Activated naive CD4-positive, alpha-beta T cell treated with anti-CD3 and anti-CD28 coated beads, Interleukin-2, amount 50 U/mL, for 24 hours (primary cell): Measurements from ENCODE around the gene NECAB3.

Experiments
- H3K27ac Mint-ChIP-seq: one replicate; pipeline ENCODE4 v1.8.0; 2021; ENCODE audit warnings: mild to moderate bottlenecking, mixed read lengths
- H3K27me3 Mint-ChIP-seq: one replicate; pipeline ENCODE4 v1.8.0; 2021; ENCODE audit warnings: mixed read lengths
- H3K36me3 Mint-ChIP-seq: one replicate; pipeline ENCODE4 v1.8.0; 2021; ENCODE audit warnings: mixed read lengths
- H3K4me1 Mint-ChIP-seq: one replicate; pipeline ENCODE4 v1.8.0; 2021; ENCODE audit warnings: mixed read lengths
- H3K4me3 Mint-ChIP-seq: one replicate; pipeline ENCODE4 v1.8.0; 2021; ENCODE audit warnings: mild to moderate bottlenecking, mixed read lengths
- H3K9me3 Mint-ChIP-seq: one replicate; pipeline ENCODE4 v1.8.0; 2021; ENCODE audit warnings: mixed read lengths

Gene NECAB3

DNA sequence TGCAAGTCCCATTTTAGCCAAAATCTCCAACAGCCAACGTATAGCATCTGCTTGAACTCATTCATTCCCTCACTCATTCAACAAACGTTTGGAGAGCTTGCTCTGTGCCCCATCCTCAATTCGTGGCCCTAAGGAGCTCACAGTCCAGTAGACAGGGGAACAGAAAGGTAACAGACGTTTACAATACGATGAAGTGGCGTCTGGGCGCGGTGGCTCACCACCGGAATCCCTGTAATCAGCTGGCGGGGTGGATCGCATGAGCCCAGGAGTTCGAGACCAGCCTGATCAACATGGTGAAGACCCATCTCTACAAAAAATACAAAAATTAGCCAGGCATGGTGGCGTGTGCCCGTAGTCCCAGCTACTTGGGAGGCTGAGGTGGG, 12.7 kb upstream of the NECAB3 start:
- no peaks in the 10 kb centered on the region for H3K27me3 Mint-ChIP-seq
- peak overlapping the region; percentile 81 for H3K27ac Mint-ChIP-seq
- no peaks in the 10 kb centered on the region for H3K36me3 Mint-ChIP-seq
- H3K4me1 Mint-ChIP-seq, result peaks cover 46% of the 10 kb centered on the region
- H3K9me3 Mint-ChIP-seq, result no peaks in the 10 kb centered on the region
- peak overlapping the region; percentile 82 for H3K4me3 Mint-ChIP-seq

DNA sequence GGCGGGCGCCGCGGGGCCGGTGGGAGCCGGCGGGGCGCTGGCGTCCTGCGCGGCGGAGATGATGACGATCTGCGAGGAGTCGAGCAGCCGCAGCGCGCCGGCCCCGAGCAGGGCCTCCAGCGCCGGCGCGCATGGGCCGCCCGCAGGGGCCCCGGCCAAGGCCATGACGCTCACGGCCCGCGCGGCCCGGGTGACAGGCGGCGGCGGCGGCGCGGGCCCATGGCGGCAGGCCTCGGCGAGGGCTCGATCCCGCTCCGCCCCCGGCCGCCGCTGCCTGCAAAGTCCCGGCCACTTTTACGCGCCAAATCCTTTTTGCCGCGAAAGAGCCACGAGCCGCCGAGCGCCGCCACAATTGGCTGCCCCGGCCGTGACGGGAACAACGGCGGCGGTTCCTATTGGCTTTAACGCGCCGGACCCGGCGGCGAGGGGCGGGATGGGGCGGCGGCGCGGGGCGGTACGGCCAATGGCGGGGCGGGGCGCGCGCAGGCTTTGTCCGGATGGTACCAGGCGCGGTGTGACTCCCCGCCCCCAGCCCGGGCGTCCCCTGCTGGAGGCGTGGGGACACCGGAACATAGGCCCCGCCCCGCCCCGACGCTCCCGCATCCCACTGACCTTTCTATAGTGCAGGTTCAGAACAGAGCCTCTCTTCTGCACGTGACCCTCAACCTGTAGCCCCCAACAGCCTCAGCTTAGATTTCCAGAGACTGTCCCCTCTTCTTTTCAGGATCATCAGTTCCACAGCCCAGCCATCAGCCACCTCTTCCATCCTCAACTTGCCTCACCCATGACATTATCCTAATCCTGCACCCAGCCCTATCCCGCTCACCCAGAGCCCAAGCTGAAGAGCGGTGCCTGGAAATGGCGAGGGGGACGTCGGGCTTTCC, 12.1 kb upstream of the NECAB3 start, which contains the start of gene E2F1:
TSS of gene E2F1 (minus strand) at position 286 of the 884 bp plus-strand sequence. CDS start at position 165, 121 bp downstream.
- peak within 1 kb of the TSS; percentile 81 for H3K27ac Mint-ChIP-seq
- peaks cover 49% of the 10 kb centered on the region for H3K4me1 Mint-ChIP-seq
- no peaks in the 10 kb centered on the region for H3K36me3 Mint-ChIP-seq
- no peaks in the 10 kb centered on the region for H3K27me3 Mint-ChIP-seq
- H3K4me3 Mint-ChIP-seq, result peak within 1 kb of the TSS; percentile 84
- H3K9me3 Mint-ChIP-seq, result no peaks in the 10 kb centered on the region

DNA sequence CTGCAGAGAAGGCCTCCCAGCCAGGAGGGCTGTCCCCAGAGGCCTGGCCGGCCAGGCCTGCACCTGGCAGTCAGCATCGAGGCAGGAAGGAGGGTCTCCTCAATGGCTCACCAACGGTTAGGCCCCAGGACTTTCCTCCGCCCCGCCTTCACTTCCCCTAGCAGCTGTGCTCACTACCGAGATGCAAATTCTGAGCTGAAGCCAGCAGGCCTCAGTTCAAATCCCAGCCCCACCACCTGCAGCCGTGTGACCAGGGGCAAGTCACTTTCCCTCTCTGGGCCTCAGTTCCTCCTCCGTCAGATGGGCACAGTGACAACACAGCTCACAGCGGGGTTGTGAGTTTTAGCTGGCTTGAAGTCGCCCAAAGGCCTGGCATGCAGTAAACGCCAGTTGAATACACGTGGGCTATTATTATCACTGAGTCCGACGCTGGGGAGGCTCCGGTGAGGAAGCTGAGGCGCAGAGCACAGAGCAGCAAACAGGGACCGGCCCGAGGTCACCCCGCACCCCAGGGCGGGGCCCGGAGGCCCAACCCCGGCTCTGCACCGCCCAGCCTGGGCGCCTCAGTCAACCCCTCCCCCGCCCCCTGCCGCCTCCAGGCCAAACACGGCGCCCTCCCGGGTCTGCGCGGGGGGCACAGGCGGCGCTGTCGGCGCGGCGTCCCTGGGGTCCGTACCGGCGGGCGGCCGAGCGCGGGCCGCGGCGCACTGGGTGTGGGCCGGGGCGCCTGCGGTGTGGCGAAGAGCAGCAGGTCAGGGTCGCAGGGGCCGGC, 11.3 kb upstream of the NECAB3 start:
- H3K27me3 Mint-ChIP-seq, result no peaks in the 10 kb centered on the region
- H3K4me1 Mint-ChIP-seq, result peaks cover 50% of the 10 kb centered on the region
- H3K36me3 Mint-ChIP-seq, result no peaks in the 10 kb centered on the region
- peak overlapping the region; percentile 84 for H3K4me3 Mint-ChIP-seq
- peak overlapping the region; percentile 35 for H3K27ac Mint-ChIP-seq
- no peaks in the 10 kb centered on the region for H3K9me3 Mint-ChIP-seq

- Mint-ChIP-seq H3K4me3 (peak overlapping the region; percentile 84), H3K27ac (peak overlapping the region; percentile 35), H3K27me3 (no peaks in the 10 kb centered on the region), H3K36me3 (no peaks in the 10 kb centered on the region), H3K9me3 (no peaks in the 10 kb centered on the region), H3K4me1 (peaks cover 45% of the 10 kb centered on the region)
Observed at GRCh38 chr20:33684533-33685327, 10.5 kb upstream of the NECAB3 start.

GRCh38 chr20:33681728-33682353, 7.6 kb upstream of the NECAB3 start:
- Mint-ChIP-seq H3K36me3 (no peaks in the 10 kb centered on the region), H3K9me3 (no peaks in the 10 kb centered on the region), H3K4me1 (peaks cover 47% of the 10 kb centered on the region), H3K4me3 (no peak overlapping the region), H3K27ac (peak overlapping the region; percentile 37), H3K27me3 (no peaks in the 10 kb centered on the region)

GRCh38 chr20:33681288-33681687, 7.1 kb upstream of the NECAB3 start:
- Mint-ChIP-seq H3K9me3 (no peaks in the 10 kb centered on the region), H3K36me3 (no peaks in the 10 kb centered on the region), H3K4me3 (no peak overlapping the region), H3K27ac (peak overlapping the region; percentile 37), H3K4me1 (peaks cover 46% of the 10 kb centered on the region), H3K27me3 (no peaks in the 10 kb centered on the region)

DNA sequence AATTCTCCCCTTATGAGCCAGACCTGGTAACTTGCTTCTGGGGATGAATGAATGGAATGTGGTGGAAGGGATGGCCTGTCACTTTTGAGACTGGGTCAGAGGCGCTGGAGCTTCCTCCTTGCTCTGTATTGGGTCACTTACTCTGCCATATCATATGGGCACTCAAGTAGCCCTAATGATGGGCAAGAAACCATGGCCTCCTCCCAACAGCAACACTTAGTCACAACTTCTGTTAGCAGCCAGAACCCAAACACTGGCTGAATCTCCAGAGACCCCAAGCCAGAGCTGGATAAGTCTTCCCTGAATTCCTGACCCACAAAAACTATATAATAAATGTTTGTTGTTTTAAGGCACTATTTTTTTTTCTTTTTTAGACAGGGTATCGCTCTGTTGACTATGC, 6.5 kb upstream of the NECAB3 start:
- H3K36me3 Mint-ChIP-seq, result no peaks in the 10 kb centered on the region
- H3K27ac Mint-ChIP-seq, result peak overlapping the region; percentile 68
- no peaks in the 10 kb centered on the region for H3K9me3 Mint-ChIP-seq
- no peaks in the 10 kb centered on the region for H3K27me3 Mint-ChIP-seq
- H3K4me1 Mint-ChIP-seq, result peaks cover 46% of the 10 kb centered on the region
- H3K4me3 Mint-ChIP-seq, result no peak overlapping the region

DNA sequence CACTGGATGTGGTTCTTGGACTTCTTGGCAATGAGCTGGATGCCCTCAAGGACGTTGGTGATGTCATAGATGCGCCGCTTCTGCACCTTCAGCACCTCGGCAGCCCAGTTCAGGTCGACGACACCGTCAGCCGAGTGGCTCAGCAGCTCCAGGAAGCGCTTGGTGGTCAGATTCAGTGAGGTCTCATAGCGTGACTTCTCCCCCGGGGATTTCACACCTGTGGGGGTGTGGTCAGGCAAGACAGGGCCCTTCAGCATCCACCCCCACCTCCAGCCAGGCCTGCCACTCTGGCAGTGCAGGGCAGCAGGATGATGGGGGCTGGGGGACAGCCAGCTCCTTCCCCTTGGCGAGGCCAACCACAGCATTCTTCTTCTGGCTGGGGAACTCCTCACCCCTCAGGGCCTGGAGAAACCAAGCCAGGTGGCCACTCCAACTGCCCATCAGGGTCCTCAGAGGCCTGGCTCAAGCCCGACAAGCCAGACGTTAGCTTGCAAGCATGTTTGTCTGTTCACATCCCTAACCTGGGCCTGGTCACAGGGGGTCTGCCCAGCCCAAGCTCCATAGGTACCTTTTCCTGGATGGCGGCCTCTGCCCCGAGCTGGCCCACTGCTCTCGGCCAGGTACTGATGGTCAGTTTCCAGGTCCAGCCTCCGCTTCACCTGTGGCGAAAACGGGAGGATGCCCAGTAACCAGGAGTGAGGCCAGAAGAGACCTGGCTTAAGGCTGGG, 5.7 kb upstream of the NECAB3 start:
- no peak overlapping the region for H3K4me3 Mint-ChIP-seq
- no peak overlapping the region for H3K27ac Mint-ChIP-seq
- no peaks in the 10 kb centered on the region for H3K9me3 Mint-ChIP-seq
- peaks cover 46% of the 10 kb centered on the region for H3K4me1 Mint-ChIP-seq
- no peaks in the 10 kb centered on the region for H3K36me3 Mint-ChIP-seq
- no peaks in the 10 kb centered on the region for H3K27me3 Mint-ChIP-seq

- no peaks in the 10 kb centered on the region for H3K9me3 Mint-ChIP-seq
- no peak overlapping the region for H3K27ac Mint-ChIP-seq
- H3K27me3 Mint-ChIP-seq, result no peaks in the 10 kb centered on the region
- no peaks in the 10 kb centered on the region for H3K36me3 Mint-ChIP-seq
- H3K4me3 Mint-ChIP-seq, result no peak overlapping the region
- peaks cover 50% of the 10 kb centered on the region for H3K4me1 Mint-ChIP-seq
Observed at GRCh38 chr20:33677991-33678702, 3.9 kb upstream of the NECAB3 start.

DNA sequence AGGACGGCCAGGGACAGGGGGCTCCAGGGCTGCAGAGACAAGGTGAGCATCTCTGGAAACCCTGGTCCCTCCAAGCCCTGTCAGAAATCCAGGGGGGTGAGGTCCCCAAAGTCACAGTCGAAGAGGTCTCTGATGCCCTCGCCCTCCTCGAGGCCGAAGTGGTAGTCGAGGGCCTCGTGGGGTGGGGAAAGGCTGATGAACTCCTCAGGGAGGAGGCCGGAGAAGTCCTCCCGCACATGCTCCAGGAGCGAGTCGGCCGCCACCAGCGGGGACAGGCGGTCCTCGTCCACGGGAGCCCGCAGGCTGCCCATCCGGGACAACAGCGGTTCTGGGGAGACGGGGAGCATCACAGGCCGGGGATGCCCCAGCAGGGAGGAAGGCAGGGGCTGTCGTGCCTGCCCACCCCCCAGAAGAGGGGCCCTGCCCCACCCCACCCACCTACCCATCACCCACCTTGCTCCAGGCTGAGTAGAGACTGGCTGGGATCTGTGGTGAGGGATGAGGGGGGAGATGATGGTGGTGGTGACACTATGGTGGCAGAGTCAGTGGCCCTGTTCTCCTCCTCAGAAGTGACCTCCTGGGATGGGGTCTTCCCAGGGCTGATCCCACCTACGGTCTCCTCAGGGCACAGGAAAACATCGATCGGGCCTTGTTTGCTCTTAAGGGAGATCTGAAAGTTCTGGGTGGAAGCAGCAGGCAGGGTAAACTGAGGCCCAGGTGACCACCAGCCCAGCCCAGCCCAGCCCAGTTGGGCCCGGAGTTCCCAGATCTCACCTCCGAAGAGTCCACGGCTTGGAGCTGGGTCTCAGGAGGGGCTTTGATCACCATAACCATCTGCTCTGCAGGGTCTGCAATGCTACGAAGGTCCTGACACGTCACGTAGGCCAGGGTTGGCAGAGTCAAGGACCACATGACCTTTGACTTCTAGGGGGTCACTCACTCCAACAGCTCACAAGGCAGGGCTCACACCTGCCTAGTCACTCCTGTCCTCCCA, 2.7 kb upstream of the NECAB3 start:
- H3K27me3 Mint-ChIP-seq, result no peaks in the 10 kb centered on the region
- H3K4me3 Mint-ChIP-seq, result no peak overlapping the region
- no peaks in the 10 kb centered on the region for H3K36me3 Mint-ChIP-seq
- H3K9me3 Mint-ChIP-seq, result no peaks in the 10 kb centered on the region
- H3K27ac Mint-ChIP-seq, result no peak overlapping the region
- peaks cover 57% of the 10 kb centered on the region for H3K4me1 Mint-ChIP-seq

GRCh38 chr20:33676121-33676520, 1.9 kb upstream of the NECAB3 start:
- Mint-ChIP-seq H3K27ac (no peak overlapping the region), H3K36me3 (no peaks in the 10 kb centered on the region), H3K4me3 (peak overlapping the region; percentile 15), H3K27me3 (no peaks in the 10 kb centered on the region), H3K4me1 (peaks cover 54% of the 10 kb centered on the region), H3K9me3 (no peaks in the 10 kb centered on the region)

- Mint-ChIP-seq H3K4me3 (peak overlapping the region; percentile 89), H3K36me3 (no peaks in the 10 kb centered on the region), H3K27me3 (no peaks in the 10 kb centered on the region), H3K9me3 (no peaks in the 10 kb centered on the region), H3K27ac (peak overlapping the region; percentile 89), H3K4me1 (peaks cover 50% of the 10 kb centered on the region)
Observed at GRCh38 chr20:33675136-33675959, 1.1 kb upstream of the NECAB3 start.
